CD4-positive, alpha-beta T cell treated with Interleukin-2 at 100 ng/mL for 4 hours (primary cell): ENCODE measurements around the gene YTHDF1.
"Not testable (repeated sequence)": the region's sequence is repeated elsewhere in the genome, so short reads cannot be mapped to it uniquely, and the experiment has no call there.

ENCODE experiments used
- DNase-seq: peaks from one replicate; pipeline ENCODE4 v3.0.0-alpha.2; 2020; ENCODE audit warnings: low spot score

Gene YTHDF1

GRCh38 chr20:63168861-63169260 is 47.1 kb downstream of the YTHDF1 start:
- no peak for DNase-seq

DNA sequence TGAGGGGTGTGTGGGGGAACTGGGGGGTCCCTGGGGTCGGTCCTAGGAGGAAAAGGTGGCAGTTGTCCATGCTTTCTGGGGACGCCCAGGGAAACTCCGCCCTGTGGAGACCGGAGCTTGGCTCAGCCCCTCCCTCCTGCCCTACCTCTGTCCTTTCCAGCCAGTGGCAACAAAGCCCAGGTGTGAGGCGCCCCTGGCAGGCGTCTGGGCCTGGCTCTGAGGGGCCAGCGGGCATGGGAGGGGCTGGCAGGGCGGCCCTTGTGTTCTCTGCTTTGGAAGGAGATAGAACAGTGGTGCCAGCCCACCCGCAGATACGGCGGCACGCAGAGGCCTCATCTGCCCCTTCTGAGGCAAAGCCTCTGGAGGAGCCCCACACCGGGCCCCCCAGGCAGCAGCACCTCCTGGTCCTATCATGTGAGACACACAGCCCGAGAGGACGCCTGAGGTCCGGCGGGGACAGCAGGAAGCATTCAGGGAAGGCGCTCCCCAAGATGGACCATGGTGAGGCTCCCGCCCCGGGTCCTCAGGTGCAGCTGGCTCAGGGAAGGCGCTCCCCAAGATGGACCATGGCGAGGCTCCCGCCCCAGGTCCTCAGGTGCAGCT is 47.9 kb downstream of the YTHDF1 start:
- DNase-seq, result no peak

DNA sequence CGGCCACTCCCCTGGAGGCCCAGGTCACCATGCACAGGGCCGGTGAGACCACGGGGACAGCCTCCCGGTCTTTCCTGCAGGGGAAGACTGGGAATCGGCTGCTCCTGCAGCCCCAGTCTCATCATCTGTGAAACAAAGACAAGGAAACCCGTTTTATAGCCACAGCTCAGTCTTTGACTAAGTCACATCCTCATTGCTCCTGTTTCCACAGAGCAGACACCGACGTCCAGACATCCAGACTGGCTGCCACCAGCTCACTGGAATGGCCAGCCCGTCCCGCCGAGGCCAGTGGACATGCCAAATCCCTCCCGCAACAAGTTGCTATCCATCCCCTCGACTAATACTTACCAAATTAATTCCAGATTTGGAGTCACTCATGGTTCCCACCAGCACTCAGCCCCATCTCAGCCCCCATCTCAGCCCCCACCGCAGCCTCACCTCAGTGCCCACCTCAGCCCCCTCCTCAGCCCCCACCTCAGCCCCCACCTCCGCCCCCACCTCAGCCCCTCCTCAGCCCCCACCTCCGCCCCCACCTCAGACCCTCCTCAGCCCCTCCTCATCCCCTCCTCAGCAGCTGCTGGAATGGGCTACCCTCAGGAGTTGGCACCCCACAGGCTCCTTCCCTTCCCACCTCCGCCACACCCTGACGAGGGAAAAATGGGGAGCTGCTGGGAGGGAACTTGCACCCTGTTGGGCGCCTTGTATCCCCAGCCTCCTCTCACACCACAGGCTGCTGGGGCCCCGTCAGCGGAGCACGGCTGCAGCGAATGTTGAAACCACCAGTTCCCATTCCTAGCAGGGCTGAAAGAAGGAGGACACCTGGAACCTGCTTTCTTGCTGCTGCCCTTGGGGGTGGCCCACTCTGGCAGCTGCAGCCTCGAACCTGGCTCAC is 48.7 kb downstream of the YTHDF1 start:
- DNase-seq, result no peak

DNA sequence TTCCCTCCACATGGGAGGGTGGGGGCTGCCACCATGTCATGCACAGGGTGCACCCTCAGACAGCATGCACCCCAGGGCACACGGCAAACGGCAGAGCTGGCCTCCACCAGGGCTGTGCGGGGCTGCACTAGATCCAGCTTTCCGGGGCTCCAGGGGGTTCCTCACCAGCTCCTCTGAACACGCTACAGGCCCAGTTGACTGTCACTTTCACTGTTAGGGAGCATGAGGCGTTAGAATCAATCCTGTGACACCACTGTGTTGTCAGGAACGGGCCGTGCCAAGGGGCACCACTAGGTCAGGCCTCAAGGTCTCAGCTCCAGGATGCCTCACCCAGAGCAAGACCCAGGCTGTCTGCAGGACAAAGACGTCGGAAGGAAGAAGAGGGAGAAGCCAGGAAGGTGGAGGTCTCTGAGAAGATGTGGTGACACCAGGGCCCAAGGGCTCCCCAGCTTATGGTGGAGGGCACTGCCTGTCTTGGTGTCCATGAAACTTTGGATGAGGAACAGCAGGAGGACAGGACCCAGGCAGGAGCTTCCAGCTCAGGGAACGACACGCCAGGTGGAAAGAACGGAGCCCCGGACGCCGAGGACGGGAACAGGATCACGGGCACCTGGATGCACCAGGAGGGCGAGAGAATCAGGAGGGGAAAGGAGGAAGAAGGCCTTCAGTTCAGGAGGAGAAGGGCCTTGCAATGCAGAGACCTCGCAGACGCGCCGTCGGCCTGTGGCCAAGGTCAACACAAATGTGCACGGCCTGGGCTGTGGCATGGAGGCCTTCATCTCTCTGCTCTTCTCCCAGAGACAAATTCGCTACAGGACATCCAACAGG is 49.5 kb downstream of the YTHDF1 start:
- DNase-seq, result no peak

DNA sequence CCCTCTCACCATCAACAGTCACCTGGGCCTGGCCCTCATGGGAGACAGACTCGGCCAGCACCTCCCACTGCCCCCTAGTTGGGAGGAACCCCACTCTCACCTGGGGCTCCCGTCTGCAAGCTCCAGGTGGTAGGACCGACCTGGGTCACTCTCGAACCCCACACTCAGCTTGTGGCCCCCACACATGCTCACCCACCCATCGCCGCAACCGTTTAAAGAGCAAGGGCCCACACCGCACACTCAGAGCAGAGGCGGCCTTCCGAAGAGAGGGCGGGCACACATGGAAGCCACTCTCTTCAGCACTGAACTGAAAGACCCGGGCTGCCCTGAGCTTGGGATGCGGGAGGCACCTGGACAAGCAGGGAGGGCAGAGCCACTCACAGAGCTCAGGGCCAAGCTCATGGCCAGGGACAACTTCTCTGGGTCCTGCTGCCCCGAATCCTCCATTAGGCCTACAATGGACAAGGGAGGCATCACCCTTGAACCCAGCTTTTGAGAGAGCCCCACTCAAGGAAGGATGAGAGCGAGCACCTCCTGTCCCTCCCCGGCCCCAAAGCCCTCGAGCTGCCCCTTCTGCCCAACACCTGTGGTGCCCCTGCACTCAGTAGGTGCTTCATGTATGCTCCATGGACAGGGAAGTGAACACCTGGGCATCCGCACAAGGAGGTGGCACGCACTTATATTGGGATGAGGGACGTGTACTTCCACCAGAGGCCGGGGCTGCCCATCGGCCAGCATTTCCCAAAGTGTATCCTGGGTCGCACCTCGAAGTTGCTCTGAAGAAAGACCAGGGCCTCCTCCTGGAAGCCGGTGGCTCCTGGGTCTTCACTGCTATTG is 50.4 kb downstream of the YTHDF1 start:
- no peak for DNase-seq

DNA sequence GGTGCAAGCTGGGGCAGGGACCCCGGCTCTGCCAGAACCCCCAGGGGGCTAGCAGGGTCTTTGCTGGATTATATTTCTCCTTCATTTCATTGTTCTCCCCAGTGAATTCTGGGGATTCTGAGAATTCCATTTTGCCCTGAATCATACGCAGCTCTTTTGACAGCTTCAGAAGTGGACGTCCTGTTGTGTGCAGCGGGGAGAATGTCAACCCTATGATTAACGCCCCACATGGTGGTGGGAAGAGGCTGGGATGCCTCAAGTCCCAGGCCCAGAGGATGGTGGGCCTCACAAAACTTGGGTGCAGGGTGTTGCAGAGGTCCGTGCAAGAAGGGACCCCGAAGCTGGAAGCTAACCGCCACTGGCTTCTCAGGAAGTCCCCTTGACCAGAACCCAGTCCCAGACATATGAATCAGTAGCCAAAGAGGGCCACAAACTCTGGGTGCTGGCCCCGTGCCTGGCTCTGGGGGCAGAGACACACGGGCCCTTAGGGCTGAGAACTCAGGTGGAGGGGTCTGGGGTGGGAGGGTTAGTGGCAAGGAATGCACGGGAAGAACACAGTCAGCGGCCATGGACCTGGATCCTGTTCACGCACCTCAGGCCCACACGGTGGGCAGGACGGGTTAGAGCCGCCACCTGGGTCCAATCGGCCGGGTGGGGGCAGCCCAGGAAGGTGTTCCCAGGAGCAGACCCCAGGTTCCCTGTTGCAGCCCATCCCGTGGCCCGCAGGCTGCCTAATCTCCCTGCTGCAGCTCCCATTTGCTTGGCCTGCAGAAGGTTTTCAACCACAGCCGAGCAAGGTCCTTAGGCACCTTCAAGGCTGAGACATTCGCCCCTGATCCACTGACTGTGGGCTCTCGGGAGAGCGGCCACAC is 51.2 kb downstream of the YTHDF1 start:
- DNase-seq, result no peak

DNA sequence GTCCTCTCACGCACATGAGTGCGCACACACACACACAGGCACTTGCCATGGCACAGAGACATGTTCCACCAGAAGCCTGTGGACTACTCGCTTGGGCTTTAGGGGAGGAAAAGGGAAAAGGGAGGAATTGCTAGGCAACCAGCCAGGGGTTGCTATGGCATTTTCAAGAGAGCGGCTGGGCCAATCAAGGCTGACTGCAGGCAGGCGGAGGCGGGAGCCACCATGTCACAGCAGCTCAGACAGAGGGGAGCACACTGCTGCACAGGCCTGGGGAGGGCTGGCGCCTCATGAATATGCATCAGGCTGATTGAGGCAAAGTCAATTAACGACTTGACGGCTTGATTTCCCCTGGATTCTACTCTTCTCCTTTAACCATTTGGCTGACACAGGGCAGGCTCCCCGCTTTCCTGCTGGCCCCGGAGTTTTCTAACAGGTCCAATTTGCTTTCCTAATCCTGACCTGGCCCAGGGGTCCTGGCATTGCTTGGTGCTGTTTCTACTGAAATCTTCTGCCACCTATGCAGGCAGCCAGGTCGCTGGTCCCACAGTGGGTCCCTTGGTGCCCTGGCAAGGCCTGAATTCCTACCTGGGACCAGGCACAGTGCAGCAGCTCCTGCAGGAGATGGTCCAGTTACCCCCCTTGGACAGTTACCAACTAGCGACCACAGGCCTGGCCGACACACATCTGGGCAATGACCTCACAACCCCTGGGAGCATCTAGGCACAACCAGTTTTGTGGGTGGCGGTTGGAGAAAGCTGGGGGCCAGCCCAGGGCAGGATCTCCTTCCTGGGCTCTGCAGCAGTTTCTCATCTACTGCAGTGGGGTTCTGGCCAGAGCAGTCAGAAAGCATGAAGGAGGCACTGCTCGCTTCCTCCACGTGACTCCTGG is 52.1 kb downstream of the YTHDF1 start:
- no peak for DNase-seq

DNA sequence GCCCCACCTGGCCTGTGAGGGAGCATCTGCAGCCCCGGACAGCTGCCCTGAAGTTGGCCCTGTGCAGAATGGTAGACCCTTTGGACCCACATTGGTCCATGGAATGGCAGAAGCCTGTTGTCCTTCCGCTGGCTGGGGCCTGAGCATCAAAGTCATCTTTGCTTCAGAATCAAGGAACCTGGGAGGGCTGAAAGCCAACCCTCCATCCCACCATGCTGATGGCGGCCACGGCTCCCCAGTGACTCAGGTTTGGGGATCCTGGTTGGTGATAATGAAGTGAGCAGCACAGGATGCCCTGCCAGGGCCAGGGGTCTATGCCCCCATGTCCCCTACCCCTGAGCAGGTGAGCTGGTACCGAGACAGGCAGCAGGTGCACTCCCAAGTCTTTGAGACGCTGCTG is 52.8 kb downstream of the YTHDF1 start:
- DNase-seq, result no peak

GRCh38 chr20:63162206-63162795 is 53.6 kb downstream of the YTHDF1 start:
- no peak for DNase-seq

DNA sequence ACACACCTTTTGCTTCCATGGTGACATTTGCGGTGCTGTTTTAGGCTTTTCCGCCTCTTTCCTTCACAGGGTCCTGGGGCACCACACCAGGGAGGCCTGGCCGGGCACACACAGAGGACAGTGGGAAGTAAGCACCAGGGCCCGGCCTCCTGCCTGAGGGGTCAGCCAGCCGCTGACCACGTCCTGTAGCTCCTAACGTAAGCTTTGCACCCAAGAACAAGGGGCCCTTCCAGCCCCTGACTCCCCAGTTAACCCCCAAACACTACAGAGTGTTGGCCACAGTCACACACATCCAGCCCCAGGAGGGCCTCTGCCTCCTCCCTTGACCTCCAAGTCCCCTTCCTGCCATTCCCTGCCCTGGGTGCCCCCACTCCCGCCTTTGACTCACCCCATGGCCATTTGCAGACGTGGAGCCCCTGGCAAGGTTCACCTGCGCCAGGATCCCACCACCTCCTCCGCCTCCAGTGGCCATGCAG is 54.7 kb downstream of the YTHDF1 start:
- DNase-seq, result no peak

DNA sequence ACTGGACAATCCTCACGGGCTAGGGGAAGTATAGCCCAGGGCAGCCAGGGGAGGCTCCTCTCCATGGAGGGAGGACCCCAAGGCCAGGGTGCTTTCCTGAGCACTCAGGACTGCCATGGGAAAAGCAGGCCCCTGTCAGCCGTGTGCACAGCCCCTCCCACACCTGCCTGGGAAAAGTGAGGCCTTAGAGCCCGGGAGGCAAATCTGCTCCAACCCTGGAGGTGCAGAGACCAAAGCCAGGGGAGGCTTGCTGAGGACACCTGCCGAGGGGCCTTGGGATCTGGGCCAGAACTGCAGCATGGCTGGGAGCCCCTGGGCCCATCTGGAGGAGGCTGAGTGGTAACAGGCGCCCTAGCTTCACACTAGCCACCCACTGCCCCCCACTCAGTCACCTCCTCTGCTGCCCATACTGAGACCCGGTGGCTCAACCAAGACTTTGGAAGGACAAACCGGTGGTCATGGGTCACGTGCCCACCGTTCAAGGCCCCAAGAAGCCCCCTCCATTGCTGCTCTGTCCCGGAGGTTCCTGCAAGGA is 55.2 kb downstream of the YTHDF1 start:
- no peak for DNase-seq

- DNase-seq, result no peak
These were observed 55.9 kb downstream of the YTHDF1 start for GRCh38 chr20:63159826-63160640.

DNA sequence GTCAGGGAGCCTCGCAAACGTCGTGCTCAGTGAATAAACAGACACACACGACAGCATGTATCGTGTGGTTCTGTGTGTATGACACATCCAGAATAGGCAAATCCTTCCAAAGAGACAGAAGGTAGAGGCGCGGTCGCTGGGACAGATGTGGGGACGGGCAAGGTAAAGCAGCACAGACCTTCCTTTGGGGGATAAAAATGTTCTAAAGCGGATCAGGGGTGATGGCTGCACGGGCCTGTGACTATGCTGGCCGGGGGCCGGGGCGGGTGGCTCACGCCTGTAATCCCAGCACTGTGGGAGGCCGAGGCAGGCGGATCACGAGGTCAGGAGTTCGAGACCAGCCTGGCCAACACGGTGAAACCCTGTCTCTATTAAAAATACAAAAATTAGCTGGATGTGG is 56.7 kb downstream of the YTHDF1 start:
- not testable (repeated sequence) for DNase-seq

DNA sequence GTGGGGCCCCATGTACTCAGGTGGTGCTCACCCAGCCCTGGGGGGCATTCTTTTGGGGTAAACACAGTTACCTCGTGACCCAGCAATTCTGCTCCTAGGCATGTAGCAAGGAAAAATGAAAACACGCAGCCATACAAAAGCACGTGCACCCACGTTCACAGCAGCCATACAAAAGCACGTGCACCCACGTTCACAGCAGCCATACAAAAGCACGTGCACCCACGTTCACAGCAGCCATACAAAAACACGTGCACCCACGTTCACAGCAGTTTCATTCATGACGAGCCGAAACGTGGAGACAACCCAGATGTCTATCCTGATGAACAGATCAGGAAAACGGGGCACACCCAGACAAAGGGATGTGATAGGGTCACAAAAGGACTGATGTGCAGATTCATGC is 57.1 kb downstream of the YTHDF1 start:
- DNase-seq, result no peak

GRCh38 chr20:63158352-63158751 is 57.6 kb downstream of the YTHDF1 start:
- DNase-seq, result no peak

GRCh38 chr20:63157431-63157830 is 58.5 kb downstream of the YTHDF1 start:
- not testable (repeated sequence) for DNase-seq

DNA sequence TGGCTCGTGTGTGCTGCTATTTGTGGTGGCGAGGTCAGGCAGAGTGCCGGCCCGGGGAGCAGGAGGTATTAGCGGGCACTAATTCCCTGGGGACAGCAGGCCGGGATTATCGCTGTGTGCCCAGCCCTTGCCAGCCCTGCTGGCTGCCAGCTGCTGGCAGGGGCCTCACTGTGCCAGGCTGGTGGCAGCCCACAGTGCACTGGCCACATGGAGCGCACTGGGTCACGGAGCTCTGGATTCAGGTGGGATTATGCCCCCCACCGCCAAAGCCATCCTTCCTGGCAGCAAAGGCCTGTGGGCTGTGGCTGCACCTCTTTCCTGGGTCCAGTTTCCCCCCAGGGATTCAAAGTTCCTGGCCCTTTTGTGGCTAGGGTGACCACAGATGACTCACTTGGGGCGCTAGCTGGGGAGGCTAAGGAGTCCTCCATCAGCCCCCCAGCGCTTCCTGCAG is 59.7 kb downstream of the YTHDF1 start:
- no peak for DNase-seq
